Esophagus squamous epithelium (tissue), 5 donors: ENCODE measurements around the gene TRERF1. TPM values are rescaled to one million over a fixed set of nuclear protein-coding genes. Genes with fewer than 3 reads are reported as not detected.

Source experiments
- DNase-seq: peaks from one replicate; lab custom pipeline; 2025; lab: John Stamatoyannopoulos, UW
- H3K27ac ChIP-seq, 4 donors: fragments of 200-600 bp; sonication (generic); one replicate each; pipeline ENCODE4 v1.5.1; 2016 to 2019; ENCODE audit warnings: mild to moderate bottlenecking in 1 of 4
- H3K27me3 ChIP-seq, 4 donors: fragments of 200-600 bp; sonication (generic); 1 replicate in 3 of 4; 2 replicates in 1 of 4; pipeline versions ENCODE4 v1.5.1 to v1.6.0; 2017 to 2021; ENCODE audit warnings: antibody characterized with exemption in 1 of 4
- H3K36me3 ChIP-seq, 3 donors: fragments of 200-600 bp; sonication (generic); one replicate each; pipeline ENCODE4 v1.5.1; 2016 to 2019
- H3K4me1 ChIP-seq, 3 donors: fragments of 200-600 bp; sonication (generic); one replicate each; pipeline ENCODE4 v1.5.1; 2017 to 2019
- H3K4me3 ChIP-seq, 4 donors: fragments of 200-600 bp; sonication (generic); 1 replicate in 3 of 4; 2 replicates in 1 of 4; pipeline ENCODE4 v1.5.1; 2016 to 2019; ENCODE audit warnings: mild to moderate bottlenecking in 2 of 4, moderate library complexity in 1 of 4
- H3K9me3 ChIP-seq, 3 donors: fragments of 200-600 bp; sonication (generic); one replicate each; pipeline ENCODE4 v1.5.1; 2016 to 2019
- CTCF ChIP-seq, 6 experiments: fragments of 450-650 bp in 4 of 6; fragments of 200-600 bp in 2 of 6; sonication (generic) in 2 of 6; IDR thresholded peaks; one replicate each; pipeline ENCODE4 v1.5.1; 2016 to 2019; ENCODE audit warnings: antibody characterized with exemption in 6 of 6, mild to moderate bottlenecking in 4 of 6, moderate library complexity in 4 of 6
- POLR2A ChIP-seq, 4 donors: fragments of 450-650 bp; IDR thresholded peaks; one replicate each; pipeline ENCODE4 v1.6.1; 2017; ENCODE audit warnings: antibody characterized with exemption in 4 of 4, mild to moderate bottlenecking in 4 of 4, moderate library complexity in 3 of 4
- WGBS, 2 donors: methylation state at CpG; one replicate each; pipeline ENCODE4 v1.1.5; 2018; 5-methylcytosine and 5-hydroxymethylcytosine counted together
- intact Hi-C: fragments of 100-400 bp; cut with DNase I; formaldehyde crosslinking; loops from one replicate; pipeline ENCODE4 v1.15.0; 2022
- total RNA-seq, 4 donors: library from RNA; depleted of rRNA; stranded (reverse); fragments of >200 nt; gene quantifications; one replicate each; pipeline ENCODE4 v1.1.0, GENCODE V29; 2016
- donor health status: DM: yes; HTN: yes; CAD: no.

TRERF1 gene
- total RNA-seq, 4 donors from 2014 or later = 5.5 to 13.8 (median 11.5) TPM

DNA sequence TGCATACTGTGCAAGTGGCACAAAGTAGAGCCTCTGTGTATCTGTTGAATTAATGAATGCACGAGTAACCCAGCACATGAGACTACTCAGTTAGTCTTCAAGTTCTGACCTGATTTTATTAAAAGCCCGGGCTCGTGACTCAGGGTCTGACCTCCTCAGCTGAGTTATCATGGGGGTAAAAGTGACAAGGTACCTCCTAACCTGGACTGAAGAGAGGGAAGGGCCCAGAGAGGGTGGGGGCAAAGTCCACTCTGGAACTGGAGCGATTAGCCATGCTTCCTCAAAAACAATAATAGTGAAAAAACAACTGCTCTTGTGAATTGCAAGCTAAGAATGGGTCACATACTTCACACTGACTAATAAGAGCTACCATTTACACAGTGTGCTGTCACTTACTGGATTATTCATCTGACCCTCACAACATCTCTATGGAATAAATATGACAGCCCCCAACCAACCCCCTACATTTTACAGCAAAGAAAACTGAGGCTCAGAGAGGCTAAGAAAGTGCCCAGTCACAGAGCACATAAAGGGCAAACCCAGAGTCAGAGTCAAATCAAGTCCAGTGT lies 26.7 kb downstream of the TRERF1 start:
- no peaks in the 10 kb centered on the region for H3K27me3 ChIP-seq
- peaks cover 15 to 30% (median 18%) of the 10 kb centered on the region in 3 donors for H3K4me1 ChIP-seq
- no peaks in the 10 kb centered on the region for H3K9me3 ChIP-seq
- H3K27ac ChIP-seq = no peak overlapping the region
- H3K4me3 ChIP-seq = no peak overlapping the region
- DNase-seq = no peak
- TF ChIP-seq CTCF (IDR thresholded peaks at IDR 0.05) (no peak), POLR2A (IDR thresholded peaks at IDR 0.05) (no peak)
- intact Hi-C loops = no loop called here
- WGBS, 2 donors = 32 to 43% methylated on average over 4 of the region's 4 CpGs
- H3K36me3 ChIP-seq = peaks cover 0 to 7% (median 0%) of the 10 kb centered on the region in 3 donors

DNA sequence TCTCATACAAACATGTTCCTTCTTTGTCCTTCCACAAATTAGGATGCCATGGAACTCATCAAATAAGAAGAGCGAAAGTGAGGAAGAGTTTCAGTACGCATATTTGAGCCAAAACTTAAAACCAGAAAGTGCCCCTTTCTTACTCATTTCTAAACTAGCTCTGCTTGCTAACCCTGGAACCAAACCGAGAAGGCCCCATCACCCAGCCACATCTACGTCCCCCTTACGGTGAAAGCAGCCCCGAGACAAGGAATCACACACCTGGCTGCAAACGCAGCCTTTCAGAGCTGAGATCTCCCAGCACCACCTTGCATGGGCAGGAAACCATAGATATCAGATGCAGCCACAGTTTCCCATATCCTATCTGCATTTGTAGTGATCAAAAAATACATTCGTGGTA lies 28.5 kb downstream of the TRERF1 start:
- no peaks in the 10 kb centered on the region for H3K9me3 ChIP-seq
- no peak for DNase-seq
- WGBS, 2 donors = 71 to 72% methylated on average over 7 to 8 of the region's 8 CpGs
- H3K4me1 ChIP-seq = peaks cover 4 to 30% (median 7%) of the 10 kb centered on the region in 3 donors
- peaks cover 0 to 7% (median 0%) of the 10 kb centered on the region in 3 donors for H3K36me3 ChIP-seq
- TF ChIP-seq CTCF (IDR thresholded peaks at IDR 0.05) (no peak), POLR2A (IDR thresholded peaks at IDR 0.05) (no peak)
- H3K27ac ChIP-seq = no peak overlapping the region
- H3K27me3 ChIP-seq = no peaks in the 10 kb centered on the region
- no peak overlapping the region for H3K4me3 ChIP-seq
- intact Hi-C loops = no loop called here

DNA sequence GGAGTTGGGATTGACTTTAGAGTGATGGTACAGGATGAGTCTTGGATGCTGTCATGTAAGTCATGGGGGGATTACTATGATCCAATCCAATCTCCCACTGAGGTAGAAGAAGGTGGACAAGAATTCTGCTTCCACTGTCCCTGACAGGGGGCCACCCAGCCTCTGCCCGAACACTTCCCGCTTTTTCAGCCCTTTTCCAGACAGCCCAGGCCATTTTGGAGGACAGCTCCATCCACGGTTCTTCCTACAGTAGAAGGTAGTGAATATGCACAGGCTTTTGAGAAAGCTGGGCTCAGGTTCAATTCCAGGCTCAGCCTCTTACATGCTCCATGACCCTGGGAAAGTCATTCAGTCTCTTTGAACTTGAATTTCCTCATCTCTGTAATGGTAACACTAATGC lies 31.0 kb downstream of the TRERF1 start:
- WGBS, 2 donors = 87 to 100% methylated on average over 3 of the region's 3 CpGs
- Histone ChIP-seq H3K4me1 (peaks cover 0 to 37% (median 6%) of the 10 kb centered on the region in 3 donors), H3K9me3 (no peaks in the 10 kb centered on the region), H3K27ac (no peak overlapping the region), H3K27me3 (no peaks in the 10 kb centered on the region), H3K36me3 (peaks cover 0 to 7% (median 0%) of the 10 kb centered on the region in 3 donors), H3K4me3 (no peak overlapping the region)
- no peak for DNase-seq
- intact Hi-C loops = no loop called here
- TF ChIP-seq CTCF (IDR thresholded peaks at IDR 0.05) (no peak), POLR2A (IDR thresholded peaks at IDR 0.05) (no peak)

- Histone ChIP-seq H3K27me3 (no peaks in the 10 kb centered on the region), H3K36me3 (peaks cover 0 to 7% (median 0%) of the 10 kb centered on the region in 3 donors), H3K4me1 (peaks cover 0 to 34% (median 6%) of the 10 kb centered on the region in 3 donors), H3K27ac (no peak overlapping the region), H3K9me3 (no peaks in the 10 kb centered on the region), H3K4me3 (no peak overlapping the region)
- intact Hi-C loops = no loop called here
- TF ChIP-seq POLR2A (IDR thresholded peaks at IDR 0.05) = no peak
- no peak for TF ChIP-seq CTCF (IDR thresholded peaks at IDR 0.05)
- no peak for DNase-seq
- 61 to 70% methylated on average over 5 to 6 of the region's 6 CpGs for WGBS, 2 donors
Observed at GRCh38 chr6:42419490-42420280, 32.0 kb downstream of the TRERF1 start.

DNA sequence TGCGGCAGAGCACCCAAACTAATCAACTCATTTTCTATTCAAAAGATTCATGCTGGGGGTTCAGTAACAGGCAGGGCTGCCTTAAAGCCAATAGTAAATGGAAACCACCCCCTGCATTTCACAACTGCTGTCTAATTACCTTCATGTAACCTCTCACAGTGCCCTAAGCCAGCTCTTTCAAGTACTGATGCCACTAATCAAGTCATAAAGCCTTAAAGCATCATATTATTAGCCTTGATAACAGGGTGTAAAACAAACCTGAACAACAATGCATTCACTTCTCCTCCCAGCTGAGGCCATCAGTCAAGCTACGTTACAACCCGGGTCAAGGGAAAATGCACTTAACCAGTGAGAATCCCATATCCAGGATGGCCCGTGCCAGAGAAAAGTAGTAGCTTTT lies 33.0 kb downstream of the TRERF1 start:
- TF ChIP-seq CTCF (IDR thresholded peaks at IDR 0.05) (no peak), POLR2A (IDR thresholded peaks at IDR 0.05) (no peak)
- 87 to 93% methylated on average over 4 of the region's 4 CpGs for WGBS, 2 donors
- DNase-seq = no peak
- peaks cover 0 to 7% (median 0%) of the 10 kb centered on the region in 3 donors for H3K36me3 ChIP-seq
- H3K9me3 ChIP-seq = no peaks in the 10 kb centered on the region
- intact Hi-C loops = no loop called here
- H3K27ac ChIP-seq = no peak overlapping the region
- no peak overlapping the region for H3K4me3 ChIP-seq
- H3K4me1 ChIP-seq = peaks cover 0 to 34% (median 6%) of the 10 kb centered on the region in 3 donors
- no peaks in the 10 kb centered on the region for H3K27me3 ChIP-seq
